Stimulated activated CD8-positive, alpha-beta memory T cell treated with anti-CD3 and anti-CD28 coated beads, Interleukin-7, amount 100 ng/mL, for 4 hours (primary cell): ENCODE results near the gene MED27.

Source experiments
- DNase-seq, 2 donors: peaks; one replicate each; pipeline ENCODE4 v3.0.0-alpha.2; 2020; ENCODE audit warnings: low read depth in 2 of 2

The MED27 gene

GRCh38 chr9:131880833-131881583 lies 198.7 kb downstream of the MED27 start:
- no peak for DNase-seq

- DNase-seq = no peak
Measured at GRCh38 chr9:131879911-131880290, 199.8 kb downstream of the MED27 start.

DNA sequence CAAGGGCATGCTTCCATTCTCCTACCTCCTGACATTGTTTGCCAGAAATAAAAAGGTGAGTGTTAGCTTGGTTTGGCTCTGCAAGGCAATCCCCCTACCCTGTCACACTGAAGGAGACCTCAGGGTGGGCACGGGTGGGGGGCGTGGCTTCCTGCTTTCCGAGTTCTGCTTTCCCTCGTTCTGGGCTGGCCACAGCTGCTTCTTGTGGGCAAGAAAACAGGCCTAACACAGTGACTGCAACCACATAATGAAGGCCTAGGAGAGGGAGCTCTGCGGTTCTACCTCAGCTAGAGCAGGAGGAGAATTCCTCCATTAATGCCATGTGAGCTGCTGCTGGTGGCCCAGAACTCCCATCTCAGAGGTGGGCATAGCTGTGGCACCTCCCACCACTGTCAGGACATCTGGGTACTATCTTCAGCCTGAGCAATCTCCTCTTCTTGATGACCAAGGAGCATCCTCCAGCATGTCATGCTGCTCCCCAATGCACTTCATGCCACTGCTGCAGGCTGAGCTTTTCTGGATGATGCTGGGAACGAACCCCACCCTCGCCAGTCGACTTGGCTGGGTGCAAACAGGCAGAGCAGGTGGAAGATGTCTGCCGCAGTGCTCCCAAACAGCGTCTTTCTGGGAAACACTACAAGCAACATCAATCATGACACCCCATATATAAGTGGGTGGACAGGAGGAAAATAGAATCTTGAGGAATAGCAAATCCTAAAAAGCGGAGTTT lies 200.3 kb downstream of the MED27 start:
- no peak for DNase-seq

- no peak for DNase-seq
Measured at GRCh38 chr9:131876486-131876885, 203.2 kb downstream of the MED27 start.

- DNase-seq = no peak
Measured at GRCh38 chr9:131875828-131876485, 203.7 kb downstream of the MED27 start.

- no peak for DNase-seq
Measured at GRCh38 chr9:131874916-131875670, 204.6 kb downstream of the MED27 start.

DNA sequence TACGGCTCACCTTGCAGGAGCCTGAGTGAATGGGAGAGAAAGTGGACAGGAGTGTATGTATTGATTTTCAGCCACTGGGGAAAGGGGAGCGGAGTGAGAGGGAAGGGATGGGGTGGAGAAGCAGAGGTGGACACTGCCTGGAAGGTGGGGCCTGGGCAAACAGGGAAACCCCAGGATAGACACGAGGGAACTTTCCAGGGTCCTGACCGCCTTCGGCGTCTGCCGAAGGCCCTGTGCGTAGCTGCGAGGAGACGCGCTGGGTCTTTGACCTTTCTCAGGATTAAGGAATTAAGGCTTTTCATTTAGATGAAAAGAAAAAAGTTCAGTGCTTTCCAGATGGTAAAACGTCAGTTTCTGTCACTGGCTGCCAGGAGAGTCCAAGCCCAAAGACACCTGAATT lies 205.2 kb downstream of the MED27 start:
- no peak for DNase-seq

DNA sequence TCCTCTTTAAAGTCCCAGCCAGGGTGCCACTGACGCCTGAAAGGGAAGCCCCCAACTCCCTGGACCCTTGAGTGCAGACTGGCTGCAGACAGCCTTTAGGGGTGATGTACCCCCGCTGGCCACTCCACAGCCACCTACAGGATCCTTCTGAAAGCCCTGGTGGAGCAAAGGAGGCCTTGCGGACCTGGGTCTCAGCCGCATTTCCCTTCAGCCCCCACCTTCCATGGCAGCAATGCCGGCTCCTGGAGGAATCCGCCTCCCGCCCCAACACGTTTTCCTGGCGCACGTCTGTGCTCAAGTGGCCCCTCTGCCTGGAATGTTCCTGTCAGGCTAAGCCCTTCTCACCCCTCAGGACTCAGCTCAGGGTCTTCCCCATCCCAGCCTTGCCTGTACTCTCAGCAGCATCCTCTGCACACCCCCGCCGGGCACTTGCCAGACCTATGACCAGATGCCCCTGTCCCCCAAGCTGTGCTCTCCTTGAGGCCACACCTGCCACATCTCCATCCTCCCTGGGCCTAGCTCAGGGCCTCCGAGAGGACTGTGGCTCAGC lies 205.7 kb downstream of the MED27 start:
- DNase-seq = no peak

- DNase-seq = no peak
Measured at GRCh38 chr9:131873335-131873734, 206.3 kb downstream of the MED27 start.

- DNase-seq = no peak
Measured at GRCh38 chr9:131872702-131873101, 207.0 kb downstream of the MED27 start.

DNA sequence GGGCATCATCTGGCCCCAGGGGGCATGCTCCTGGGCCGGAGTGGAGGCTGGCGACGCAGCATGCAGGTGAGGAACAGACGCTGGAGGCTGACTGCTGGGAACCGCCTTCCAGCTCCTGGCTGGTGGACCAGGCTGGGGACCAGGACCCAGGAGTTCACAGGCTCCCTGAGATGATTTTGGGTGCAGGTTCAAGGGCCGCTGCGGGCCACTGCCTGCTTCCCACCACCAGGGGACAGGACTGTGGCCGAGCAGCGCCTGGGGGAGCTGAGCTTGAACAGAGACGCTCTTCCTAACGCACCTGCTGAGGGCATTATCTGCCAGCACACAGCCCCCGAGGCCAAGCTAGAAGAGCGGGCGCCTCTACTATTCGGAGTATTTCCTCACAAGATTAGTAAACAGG lies 207.7 kb downstream of the MED27 start:
- no peak for DNase-seq

DNA sequence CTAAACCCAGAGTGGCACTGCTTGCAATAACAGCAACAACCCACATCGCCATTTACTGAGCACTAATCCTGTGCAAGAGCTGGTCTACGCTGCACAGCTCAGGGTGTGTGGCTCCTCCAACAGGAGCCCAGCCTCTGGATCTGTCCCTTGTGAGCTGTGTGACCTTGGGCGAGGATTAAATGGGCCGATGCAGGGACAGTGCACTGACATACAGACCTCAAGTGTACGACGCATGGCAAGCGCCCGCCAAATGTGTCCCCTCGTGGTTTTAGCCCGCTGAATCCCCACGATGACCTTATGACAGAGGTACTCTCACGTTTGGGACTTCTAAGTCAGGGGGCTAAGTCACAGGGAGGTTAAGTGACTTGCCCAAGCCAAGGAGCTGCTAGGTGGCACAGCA lies 209.5 kb downstream of the MED27 start:
- DNase-seq = no peak

- DNase-seq = no peak
Measured at GRCh38 chr9:131869348-131869747, 210.3 kb downstream of the MED27 start.

DNA sequence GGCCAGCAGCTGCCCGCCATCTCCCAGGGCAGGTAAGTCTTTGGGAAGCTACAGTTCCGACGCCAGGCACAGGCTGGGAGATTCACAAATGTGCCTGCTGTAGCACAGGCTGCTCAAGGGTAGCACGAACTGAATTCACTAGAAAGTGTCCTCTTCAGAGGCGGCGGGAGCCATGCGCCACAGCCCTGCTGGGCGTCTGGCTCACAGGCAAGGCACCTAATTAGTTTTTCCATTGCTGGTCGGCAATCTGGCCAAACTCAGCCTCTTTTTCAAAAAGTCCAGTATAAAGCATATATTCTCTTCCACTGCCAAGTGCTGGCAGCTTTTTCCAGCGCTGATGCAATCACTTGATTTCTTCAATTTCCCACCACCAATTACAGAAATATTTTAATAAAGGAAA lies 210.9 kb downstream of the MED27 start:
- DNase-seq = no peak

DNA sequence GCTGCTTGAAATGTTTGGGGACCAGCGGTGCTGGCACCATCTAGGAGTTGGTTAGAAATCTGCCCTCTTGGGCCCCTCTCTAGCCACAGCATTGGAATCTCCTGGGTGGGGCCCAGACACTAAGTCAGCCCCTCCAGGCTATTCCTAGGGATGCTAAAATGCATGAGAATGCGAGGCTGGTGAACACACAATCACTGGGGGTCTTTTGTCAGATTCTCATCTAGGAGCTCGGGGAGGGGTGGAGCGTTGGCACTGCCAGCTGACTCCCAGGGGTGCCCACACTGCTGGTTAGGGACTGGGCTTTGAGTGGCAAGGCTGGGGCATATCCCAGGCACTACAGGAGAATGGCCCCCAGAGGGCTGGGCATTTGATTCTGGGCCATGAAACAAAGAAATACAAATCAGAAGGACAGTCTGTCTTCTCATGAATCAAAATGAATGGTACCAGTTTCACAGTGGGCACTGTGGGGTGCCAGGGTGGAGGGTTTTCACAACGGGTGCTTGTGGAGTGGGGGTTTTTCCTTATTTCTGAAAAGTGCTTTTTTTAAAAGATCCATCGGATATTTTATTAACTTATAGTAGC lies 212.0 kb downstream of the MED27 start:
- DNase-seq = no peak

DNA sequence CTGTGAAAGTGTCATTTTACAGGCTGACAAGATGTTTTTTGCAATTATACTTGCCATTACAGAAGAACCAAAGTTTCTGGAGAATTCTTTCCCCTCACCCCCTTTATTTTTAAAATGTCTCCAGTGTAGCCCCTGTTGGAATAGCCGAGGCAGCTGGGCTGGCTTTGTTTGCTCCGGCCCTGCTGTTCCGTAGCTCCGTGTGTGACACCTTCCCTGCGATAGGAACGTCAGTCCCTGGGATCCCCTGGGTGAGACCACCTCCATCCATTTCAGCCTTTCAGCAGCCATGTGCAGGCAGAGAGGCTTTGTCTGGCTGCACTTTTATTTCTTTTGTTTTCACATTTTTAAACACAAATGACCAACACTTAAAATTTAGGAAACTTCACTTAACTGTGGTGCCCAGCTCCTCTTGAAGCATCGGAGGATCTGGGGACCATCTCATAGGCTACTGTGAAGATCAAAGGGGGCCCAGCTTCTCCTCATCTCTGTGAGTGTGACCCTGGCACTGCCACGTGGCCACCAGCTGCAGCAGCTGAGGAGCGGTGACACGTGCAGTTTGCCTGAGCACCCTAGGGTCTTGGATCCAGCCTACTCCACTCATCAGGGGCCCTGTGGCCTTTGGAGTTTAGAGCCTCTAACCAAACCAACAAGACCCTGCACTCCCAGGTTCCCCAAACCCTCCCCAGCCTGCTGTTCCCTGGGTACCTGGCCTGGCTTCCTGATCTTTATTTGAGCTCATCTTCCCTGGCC lies 214.0 kb downstream of the MED27 start:
- no peak for DNase-seq

DNA sequence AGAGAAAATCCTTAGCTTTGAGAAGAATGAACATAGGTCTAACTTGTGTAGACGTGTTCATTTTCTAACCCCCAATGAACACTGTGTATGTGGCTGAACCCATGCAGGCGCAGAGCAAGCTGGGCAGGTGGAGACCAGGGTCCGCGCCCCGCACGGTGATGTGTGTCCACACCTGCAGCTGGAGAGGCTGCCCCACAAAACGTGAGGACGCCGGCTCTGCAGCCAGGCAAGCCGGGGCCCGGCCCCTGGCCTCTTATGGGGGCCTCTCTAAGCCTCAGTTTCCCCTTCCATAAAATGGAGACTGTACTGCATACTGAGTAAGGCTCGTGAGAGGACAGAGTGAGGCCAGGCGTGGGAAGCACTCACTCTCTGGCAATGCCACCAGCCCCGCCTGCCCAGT lies 215.1 kb downstream of the MED27 start:
- no peak for DNase-seq

DNA sequence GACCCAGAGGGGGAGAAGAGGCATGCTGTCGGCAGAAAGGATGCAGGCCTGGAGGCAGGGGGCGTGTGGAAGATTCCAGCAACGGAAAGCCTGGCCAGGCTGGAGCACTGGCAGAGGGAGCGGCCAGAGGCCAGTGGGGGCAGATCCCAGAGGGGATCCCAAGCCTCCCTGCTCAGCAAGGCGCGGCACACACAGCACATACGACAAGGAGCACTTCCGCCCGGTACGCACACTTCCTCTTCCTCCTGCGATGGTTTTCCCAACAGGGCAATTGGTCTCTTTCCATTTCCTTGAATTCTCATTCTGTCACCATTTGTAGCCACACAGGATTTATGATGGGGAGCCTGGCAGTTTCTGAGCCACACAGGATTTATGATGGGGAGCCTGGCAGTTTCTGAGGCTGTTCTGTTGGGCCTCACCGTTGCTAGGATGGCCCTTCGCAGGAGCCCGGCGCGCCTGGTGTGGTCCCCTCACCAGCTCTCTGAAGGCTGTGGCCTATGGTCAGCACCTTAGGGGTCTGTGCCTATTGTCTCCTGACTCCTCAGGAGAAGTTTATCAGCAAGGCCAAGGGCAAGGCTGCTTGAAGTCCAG lies 216.3 kb downstream of the MED27 start:
- no peak for DNase-seq

DNA sequence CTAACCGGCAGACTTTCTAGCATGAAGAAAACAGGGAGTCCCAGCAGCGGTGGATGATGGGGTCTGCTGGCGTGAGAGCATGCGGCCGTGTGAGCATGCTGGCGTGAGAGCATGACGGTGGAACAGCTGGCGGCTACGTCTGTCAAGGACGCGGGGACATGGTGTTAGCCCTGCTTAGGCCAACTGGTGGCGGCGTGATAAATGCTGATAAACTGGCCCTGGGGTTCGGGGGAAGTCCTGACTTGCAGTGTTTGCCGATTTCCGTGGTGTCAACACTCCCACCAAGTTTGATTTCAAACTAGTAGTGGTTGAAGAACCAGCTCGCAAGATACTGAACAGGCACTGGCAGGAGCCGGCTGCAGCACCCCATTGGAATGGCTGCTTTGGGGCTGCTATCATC lies 217.4 kb downstream of the MED27 start:
- DNase-seq = no peak

DNA sequence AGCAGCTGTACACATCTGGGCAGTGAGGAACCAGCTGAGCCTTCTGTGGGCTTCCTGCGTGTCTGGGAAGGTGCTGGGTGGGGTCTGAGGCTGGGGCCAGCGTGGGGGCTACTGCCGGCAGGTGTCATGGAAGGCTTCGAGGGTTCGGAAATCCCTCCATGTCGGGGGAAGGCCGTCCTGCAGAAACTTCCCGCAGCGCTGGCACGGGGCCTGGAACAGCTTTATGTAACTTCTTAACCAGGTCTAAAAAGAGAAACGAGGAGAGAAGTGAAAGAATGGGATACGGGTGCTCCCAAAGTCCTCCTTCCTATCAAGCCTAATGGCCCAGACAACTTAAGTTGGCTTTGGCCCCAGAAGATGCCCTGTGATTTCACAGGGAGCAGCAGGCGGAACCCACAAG lies 219.2 kb downstream of the MED27 start:
- no peak for DNase-seq
